AG10803 (cell line): ENCODE data around the gene CENPK.
"Not testable (repeated sequence)": the region's sequence is repeated elsewhere in the genome, so short reads cannot be mapped to it uniquely, and the experiment has no call there.

Source experiments
- DNase-seq: peaks from one replicate; pipeline ENCODE4 v3.0.0; 2010; ENCODE audit warnings: low read depth
- H3K4me3 ChIP-seq: 2 replicates; pipeline ENCODE4 v1.5.1; 2011; ENCODE audit warnings: mild to moderate bottlenecking, low read length, control low read depth
- CTCF ChIP-seq: conservative IDR thresholded peaks from 2 replicates; pipeline ENCODE4 v1.5.1; 2011; ENCODE audit warnings: mild to moderate bottlenecking, low read length, control low read depth, inconsistent platforms

CENPK gene

GRCh38 chr5:65562731-65563701 lies at the start of gene CENPK, which contains the start of gene PPWD1:
TSS of gene CENPK (minus strand) at chr5:65563168. CDS start at chr5:65554907, 8,261 bp downstream.
TSS of gene PPWD1 (plus strand) at chr5:65563296. CDS start at chr5:65563311, 15 bp downstream.
- peak within 1 kb of the TSS; percentile 95 for H3K4me3 ChIP-seq
- TF ChIP-seq CTCF, result no peak
- DNase-seq, result peak; percentile 91

GRCh38 chr5:65612298-65612907 lies 49.4 kb upstream of the CENPK start:
- no peak for DNase-seq
- TF ChIP-seq CTCF, result no peak
- H3K4me3 ChIP-seq, result no peak overlapping the region

- no peak for DNase-seq
- no peak for TF ChIP-seq CTCF
- H3K4me3 ChIP-seq, result no peak overlapping the region
Observed at GRCh38 chr5:65611524-65611923, 48.6 kb upstream of the CENPK start.

DNA sequence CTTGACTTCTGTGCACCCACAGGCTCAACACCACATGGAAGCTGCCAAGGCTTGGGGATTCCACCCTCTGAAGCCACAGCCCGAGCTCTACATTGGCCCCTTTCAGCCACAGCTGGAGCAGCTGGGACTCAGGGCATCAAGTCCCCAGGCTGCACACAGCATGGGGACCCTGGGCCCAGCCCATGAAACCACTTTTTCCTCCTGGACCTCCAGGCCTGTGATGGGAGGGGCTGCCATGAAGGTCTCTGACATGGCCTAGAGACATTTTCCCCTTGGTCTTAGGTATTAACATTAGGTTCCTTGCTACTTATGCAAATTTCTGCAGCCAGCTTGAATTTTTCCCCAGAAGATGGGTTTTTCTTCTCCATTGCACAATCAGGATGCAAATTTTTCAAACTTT lies 38.8 kb upstream of the CENPK start:
- DNase-seq, H3K4me3 ChIP-seq: not testable (repeated sequence)

DNA sequence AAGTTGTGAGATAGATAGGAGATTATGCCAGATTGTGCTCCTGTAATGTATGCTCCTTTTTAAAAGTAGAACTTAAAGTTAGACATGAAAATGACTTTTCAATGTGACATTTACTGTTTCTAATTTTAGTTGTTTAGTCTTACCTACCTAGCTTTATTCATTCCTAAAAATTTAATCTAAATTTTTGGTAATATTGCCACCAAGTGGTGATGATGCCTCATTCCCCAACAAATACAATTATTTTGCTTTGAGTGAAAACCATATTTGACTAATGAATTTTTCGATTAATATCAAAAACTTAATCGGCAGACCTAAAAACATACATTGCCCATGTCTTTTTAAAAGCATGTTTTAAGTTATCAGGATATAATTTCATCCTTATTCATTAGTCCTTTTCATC lies 25.7 kb upstream of the CENPK start:
- peak; percentile 18; the same call in 1 of the 2 replicates for TF ChIP-seq CTCF
- H3K4me3 ChIP-seq, result no peak overlapping the region
- no peak for DNase-seq

- DNase-seq, result peak; percentile 35
Observed at GRCh38 chr5:65577141-65577540, 14.2 kb upstream of the CENPK start.

More at GRCh38 chr5:65577141-65577540, 14.2 kb upstream of the CENPK start:
- no peak for TF ChIP-seq CTCF
- no peak overlapping the region for H3K4me3 ChIP-seq
